Raji (cell line): ENCODE data around the gene SNRPA.

Experiments
- POLR2A ChIP-seq: IDR thresholded peaks from 2 replicates; pipeline ENCODE4 v1.6.1; 2011; ENCODE audit warnings: low read depth, low read length, control low read depth; ENCODE audit not compliant: insufficient read depth

SNRPA gene

GRCh38 chr19:40802300-40803169, 51.5 kb downstream of the SNRPA start:
- no peak for TF ChIP-seq POLR2A

- no peak for TF ChIP-seq POLR2A
Measured at GRCh38 chr19:40803170-40803856, 52.3 kb downstream of the SNRPA start.

- TF ChIP-seq POLR2A, result peak; percentile 24; the same call in 1 of the 2 replicates
Measured at GRCh38 chr19:40803857-40804782, 53.1 kb downstream of the SNRPA start.

- no peak for TF ChIP-seq POLR2A
Measured at GRCh38 chr19:40804783-40805242, 53.8 kb downstream of the SNRPA start.

- TF ChIP-seq POLR2A, result no peak
Measured at GRCh38 chr19:40805258-40805868, 54.4 kb downstream of the SNRPA start.

GRCh38 chr19:40806423-40807146, 55.6 kb downstream of the SNRPA start:
- no peak for TF ChIP-seq POLR2A

GRCh38 chr19:40807147-40808020, 56.4 kb downstream of the SNRPA start:
- TF ChIP-seq POLR2A, result no peak

- no peak for TF ChIP-seq POLR2A
Measured at GRCh38 chr19:40808021-40808325, 57.0 kb downstream of the SNRPA start.

- TF ChIP-seq POLR2A, result no peak
Measured at GRCh38 chr19:40808497-40808896, 57.5 kb downstream of the SNRPA start.

GRCh38 chr19:40809358-40810086, 58.5 kb downstream of the SNRPA start:
- TF ChIP-seq POLR2A, result no peak

GRCh38 chr19:40810160-40810559, 59.2 kb downstream of the SNRPA start:
- no peak for TF ChIP-seq POLR2A

- TF ChIP-seq POLR2A, result no peak
Measured at GRCh38 chr19:40811478-40812341, 60.7 kb downstream of the SNRPA start.
